Astrocyte (in vitro differentiated cells and primary cell): ENCODE results near the gene FMNL1. TPM values are rescaled to one million over a fixed set of nuclear protein-coding genes. Genes with fewer than 3 reads are reported as not detected.

Experiments used
- DNase-seq: peaks from one replicate; pipeline ENCODE4 v3.0.0-alpha.2; 2010; ENCODE audit warnings: low read depth
- FAIRE-seq: peaks from 2 replicates; lab custom pipeline; 2011; peaks lifted over from hg19 to GRCh38; lab: Jason Lieb, UNC
- H2AFZ ChIP-seq: 2 replicates; pipeline ENCODE4 v1.6.0; 2012; ENCODE audit warnings: low read depth, low read length, inconsistent platforms
- H3K27ac ChIP-seq: 2 replicates; pipeline ENCODE4 v1.5.1; 2011; ENCODE audit warnings: low read depth, low read length, inconsistent platforms
- H3K27me3 ChIP-seq: 2 replicates; pipeline ENCODE4 v1.6.0; 2011; ENCODE audit warnings: low read length, inconsistent platforms; ENCODE audit not compliant: insufficient read depth
- H3K36me3 ChIP-seq: 2 replicates; pipeline ENCODE4 v1.5.1; 2011; ENCODE audit warnings: low read length, inconsistent platforms; ENCODE audit not compliant: insufficient read depth
- H3K4me1 ChIP-seq: 2 replicates; pipeline ENCODE4 v1.5.1; 2011; ENCODE audit warnings: low read length, inconsistent platforms; ENCODE audit not compliant: insufficient read depth
- H3K4me2 ChIP-seq: 2 replicates; pipeline ENCODE4 v1.6.0; 2012; ENCODE audit warnings: low read length, inconsistent platforms
- H3K4me3 ChIP-seq: 2 replicates; pipeline ENCODE4 v1.5.1; 2011; ENCODE audit warnings: low read depth, mild to moderate bottlenecking, low read length, inconsistent platforms; ENCODE audit not compliant: insufficient read depth
- H3K79me2 ChIP-seq: 2 replicates; pipeline ENCODE4 v1.6.0; 2012; ENCODE audit warnings: mild to moderate bottlenecking, low read length, inconsistent platforms; ENCODE audit not compliant: insufficient read depth
- H3K9ac ChIP-seq: 2 replicates; pipeline ENCODE4 v1.6.0; 2012; ENCODE audit warnings: mild to moderate bottlenecking, low read length, inconsistent platforms
- H3K9me3 ChIP-seq: 2 replicates; pipeline ENCODE4 v1.5.1; 2012; ENCODE audit warnings: low read depth, mild to moderate bottlenecking, low read length, inconsistent platforms; ENCODE audit not compliant: insufficient read depth
- H4K20me1 ChIP-seq: 2 replicates; pipeline ENCODE4 v1.6.0; 2012; ENCODE audit warnings: low read length, inconsistent platforms; ENCODE audit not compliant: insufficient read depth
- H3K27ac Mint-ChIP-seq: one replicate; pipeline ENCODE4 v1.8.0; 2021; ENCODE audit warnings: mild to moderate bottlenecking, mixed read lengths; ENCODE audit not compliant: unreplicated experiment
- H3K27me3 Mint-ChIP-seq: one replicate; pipeline ENCODE4 v1.8.0; 2021; ENCODE audit warnings: low read depth, mixed read lengths; ENCODE audit not compliant: unreplicated experiment
- H3K36me3 Mint-ChIP-seq: one replicate; pipeline ENCODE4 v1.8.0; 2021; ENCODE audit warnings: low read depth, mixed read lengths; ENCODE audit not compliant: unreplicated experiment
- H3K4me1 Mint-ChIP-seq: one replicate; pipeline ENCODE4 v1.8.0; 2021; ENCODE audit warnings: low read depth, mixed read lengths; ENCODE audit not compliant: unreplicated experiment
- H3K4me3 Mint-ChIP-seq: one replicate; pipeline ENCODE4 v1.8.0; 2021; ENCODE audit warnings: mild to moderate bottlenecking, moderate library complexity, mixed read lengths; ENCODE audit not compliant: unreplicated experiment
- H3K9me3 Mint-ChIP-seq: one replicate; pipeline ENCODE4 v1.8.0; 2021; ENCODE audit warnings: mild to moderate bottlenecking, mixed read lengths; ENCODE audit not compliant: unreplicated experiment
- CTCF ChIP-seq: IDR thresholded peaks from 2 replicates; pipeline ENCODE4 v1.5.1; 2011; ENCODE audit warnings: low read depth, mild to moderate bottlenecking, inconsistent platforms, low read length, moderate library complexity; ENCODE audit not compliant: insufficient read depth
- EZH2 ChIP-seq: IDR thresholded peaks from 2 replicates; pipeline ENCODE4 v1.6.1; 2012; ENCODE audit warnings: mild to moderate bottlenecking, low read length, inconsistent platforms; ENCODE audit not compliant: insufficient read depth
- total RNA-seq: library from RNA; stranded (reverse); gene quantifications from 2 replicates; pipeline ENCODE4 v1.2.1, GENCODE V29; 2021

Gene FMNL1
- total RNA-seq, 1 donor from 2014 or later = 4.0 TPM

- TF ChIP-seq EZH2 (no peak), CTCF (no peak)
These were observed 61.3 kb downstream of the FMNL1 start for GRCh38 chr17:45282683-45283644.

GRCh38 chr17:45283711-45284110 is 62.0 kb downstream of the FMNL1 start:
- H3K36me3 ChIP-seq = peaks cover 47% of the 10 kb centered on the region
- peak overlapping the region; percentile 27 for H3K4me3 Mint-ChIP-seq
- peaks cover 14% of the 10 kb centered on the region for H3K4me1 ChIP-seq
- peaks cover 19% of the 10 kb centered on the region for H3K36me3 Mint-ChIP-seq
- H3K9ac ChIP-seq = peak overlapping the region; percentile 45
- peaks cover 12% of the 10 kb centered on the region for H3K4me1 Mint-ChIP-seq
- H2AFZ ChIP-seq = no peak overlapping the region
- peaks cover 42% of the 10 kb centered on the region for H4K20me1 ChIP-seq
- TF ChIP-seq CTCF (no peak), EZH2 (no peak)
- peak overlapping the region; percentile 30 for H3K4me2 ChIP-seq
- peaks cover 15% of the 10 kb centered on the region for H3K79me2 ChIP-seq
- H3K9me3 Mint-ChIP-seq = no peaks in the 10 kb centered on the region
- no peak overlapping the region for H3K4me3 ChIP-seq
- FAIRE-seq (no peak), DNase-seq (no peak)
- H3K27me3 Mint-ChIP-seq = no peaks in the 10 kb centered on the region
- no peaks in the 10 kb centered on the region for H3K27me3 ChIP-seq
- no peak overlapping the region for H3K27ac ChIP-seq
- peaks cover 2% of the 10 kb centered on the region for H3K9me3 ChIP-seq
- no peak overlapping the region for H3K27ac Mint-ChIP-seq

More at GRCh38 chr17:45282683-45283644, 61.3 kb downstream of the FMNL1 start:
- DNase-seq = peak; percentile 80
- no peak for FAIRE-seq
- Histone ChIP-seq H3K27ac (peak overlapping the region; percentile 55), H3K4me3 (no peak overlapping the region), H3K9ac (peak overlapping the region; percentile 52), H3K36me3 (peaks cover 45% of the 10 kb centered on the region), H3K9me3 (peaks cover 2% of the 10 kb centered on the region), H3K27me3 (no peaks in the 10 kb centered on the region), H2AFZ (no peak overlapping the region), H3K79me2 (peaks cover 12% of the 10 kb centered on the region), H4K20me1 (peaks cover 34% of the 10 kb centered on the region), H3K4me1 (peaks cover 14% of the 10 kb centered on the region), H3K4me2 (peak overlapping the region; percentile 39)
- Mint-ChIP-seq H3K4me3 (peak overlapping the region; percentile 9), H3K27ac (peak overlapping the region; percentile 77), H3K4me1 (peaks cover 12% of the 10 kb centered on the region), H3K27me3 (no peaks in the 10 kb centered on the region), H3K9me3 (no peaks in the 10 kb centered on the region), H3K36me3 (peaks cover 21% of the 10 kb centered on the region)
